Dermis blood vessel endothelial cell (primary cell): Measurements from ENCODE around the gene WSCD2. TPM values are rescaled to one million over a fixed set of nuclear protein-coding genes. Genes with fewer than 3 reads are reported as not detected.
"Not testable (repeated sequence)": the region's sequence is repeated elsewhere in the genome, so short reads cannot be mapped to it uniquely, and the experiment has no call there.

Experiments
- DNase-seq: peaks from one replicate; pipeline ENCODE4 v3.0.0; 2010
- total RNA-seq: library from RNA; depleted of rRNA; stranded (reverse); fragments of >200 nt; gene quantifications from 2 replicates; pipeline ENCODE4 v1.2.3, GENCODE V29; 2014

The WSCD2 gene
- total RNA-seq, 1 donor from 2014 or later = not detected

DNA sequence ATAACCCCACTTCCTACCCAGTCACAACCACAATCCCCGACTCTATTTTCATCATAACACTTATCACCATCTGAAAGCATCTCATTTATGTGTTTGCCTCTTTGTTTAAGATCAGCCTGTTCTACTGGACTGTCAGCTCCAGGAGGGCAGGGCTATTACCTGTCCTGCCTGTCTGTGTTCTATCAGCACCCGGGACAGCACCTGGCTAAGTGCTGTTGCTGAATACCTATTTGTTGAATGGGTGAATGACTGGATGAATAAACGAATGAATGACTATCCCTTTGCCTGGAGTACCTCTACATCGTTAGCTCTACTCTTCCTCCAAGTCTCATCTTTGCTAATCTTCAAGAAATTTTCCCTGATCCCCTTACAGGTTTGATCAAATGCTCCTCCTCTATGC, 69.0 kb downstream of the WSCD2 start:
- DNase-seq = no peak

GRCh38 chr12:108199106-108199505, 70.0 kb downstream of the WSCD2 start:
- no peak for DNase-seq

GRCh38 chr12:108201808-108202207, 72.7 kb downstream of the WSCD2 start:
- no peak for DNase-seq

DNA sequence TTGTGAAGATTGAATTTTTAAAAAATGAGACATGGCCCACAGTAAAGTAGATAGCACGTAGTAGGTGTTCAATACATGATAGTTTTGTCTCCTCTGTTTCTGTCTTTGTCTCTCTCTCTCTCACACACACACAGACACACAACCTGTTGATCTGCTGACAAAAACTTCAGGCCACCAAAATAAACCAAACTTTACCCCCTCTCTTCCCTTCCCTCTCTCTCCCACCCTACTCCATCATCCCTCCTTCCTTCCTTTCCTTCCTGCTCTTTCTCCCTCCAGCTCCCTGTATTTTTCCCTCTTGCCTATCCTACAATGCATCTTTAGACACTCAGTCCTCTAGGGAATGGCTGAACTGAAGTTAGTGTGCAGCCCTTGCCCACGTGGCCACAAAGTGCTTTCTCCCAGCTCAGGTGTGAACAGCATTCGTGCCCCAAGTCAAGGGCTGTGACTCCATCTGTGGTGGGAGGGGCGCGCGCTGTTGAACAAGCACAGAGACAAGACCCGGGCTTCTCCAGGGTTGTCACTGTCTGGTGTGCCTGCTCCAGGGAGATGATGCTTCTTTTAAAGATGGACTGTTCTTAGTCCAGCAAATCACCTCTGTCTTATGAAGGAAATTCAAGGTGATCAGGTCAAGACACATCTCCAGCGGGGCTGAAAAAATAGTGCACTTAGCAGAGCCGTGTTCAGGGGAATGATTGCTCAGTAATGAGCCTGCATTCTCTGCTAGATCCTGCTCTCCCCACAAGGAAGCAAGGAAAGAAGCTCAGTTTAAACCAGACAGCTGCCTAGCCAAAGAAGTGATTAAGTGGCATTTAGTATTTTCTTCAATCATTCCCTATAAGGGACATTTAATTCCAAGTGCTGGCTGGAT, 75.3 kb downstream of the WSCD2 start:
- no peak for DNase-seq

DNA sequence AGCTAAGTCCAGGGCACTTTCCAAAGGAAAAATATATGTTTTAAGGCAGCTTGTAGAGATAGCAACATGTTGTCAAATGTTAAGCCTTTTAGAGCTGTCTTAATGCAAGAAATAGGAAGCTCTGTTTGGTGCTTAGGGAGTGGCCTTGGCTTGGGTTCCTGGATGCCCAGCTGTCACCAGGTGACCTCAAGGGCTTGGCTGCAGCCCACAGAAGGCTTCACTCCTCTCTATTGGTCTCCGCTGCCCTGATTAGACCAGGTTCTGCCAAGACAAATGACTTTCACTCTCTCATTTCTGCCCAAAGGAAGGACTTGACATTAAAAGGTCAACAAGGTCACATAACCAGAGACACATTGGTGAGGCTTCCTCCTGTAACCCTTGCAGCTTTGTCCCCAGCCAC, 76.8 kb downstream of the WSCD2 start:
- DNase-seq = no peak

DNA sequence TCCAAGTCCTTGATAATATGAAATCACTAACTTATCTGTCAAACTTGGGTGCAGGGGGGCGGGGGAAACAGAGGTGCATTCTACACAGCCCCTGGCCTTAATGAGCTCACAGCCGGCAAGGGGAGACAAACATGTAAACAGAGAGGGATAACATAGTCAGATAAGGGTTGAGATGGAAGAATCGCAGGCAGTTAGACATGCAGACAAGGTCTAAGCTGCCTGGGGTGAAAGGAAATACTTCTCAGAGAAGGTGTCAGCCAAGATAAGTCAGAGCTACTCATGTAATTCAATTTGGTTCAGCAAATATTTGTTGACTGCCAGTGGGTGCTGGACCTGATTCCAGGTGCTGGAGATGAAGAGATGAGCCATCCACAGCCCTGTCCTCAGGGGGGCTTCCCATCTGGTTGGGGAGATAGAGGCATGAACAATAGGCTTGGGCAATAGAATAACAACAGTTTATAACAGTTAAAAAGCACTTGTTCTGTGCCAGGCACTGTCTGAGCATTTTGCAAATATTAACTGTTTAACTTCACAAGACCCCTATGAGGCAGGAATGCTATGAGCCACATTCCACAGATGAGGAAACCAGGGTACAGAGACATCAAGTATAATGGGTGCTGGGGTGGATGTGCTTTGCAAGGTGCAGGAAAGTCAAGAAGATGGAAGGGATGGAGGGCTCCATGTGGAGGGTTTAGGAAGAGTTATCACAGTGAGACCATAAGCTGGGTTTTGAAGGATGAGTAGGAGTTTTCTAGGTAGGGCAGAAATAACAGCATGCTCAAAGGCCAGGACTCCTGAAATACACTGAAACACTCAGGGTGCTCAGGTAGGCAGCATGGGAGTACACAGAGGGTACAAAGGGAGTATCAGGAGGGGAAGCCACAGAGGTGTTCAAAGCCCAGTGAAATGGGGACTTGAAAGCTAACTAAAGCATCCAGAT, 79.0 kb downstream of the WSCD2 start:
- no peak for DNase-seq

DNA sequence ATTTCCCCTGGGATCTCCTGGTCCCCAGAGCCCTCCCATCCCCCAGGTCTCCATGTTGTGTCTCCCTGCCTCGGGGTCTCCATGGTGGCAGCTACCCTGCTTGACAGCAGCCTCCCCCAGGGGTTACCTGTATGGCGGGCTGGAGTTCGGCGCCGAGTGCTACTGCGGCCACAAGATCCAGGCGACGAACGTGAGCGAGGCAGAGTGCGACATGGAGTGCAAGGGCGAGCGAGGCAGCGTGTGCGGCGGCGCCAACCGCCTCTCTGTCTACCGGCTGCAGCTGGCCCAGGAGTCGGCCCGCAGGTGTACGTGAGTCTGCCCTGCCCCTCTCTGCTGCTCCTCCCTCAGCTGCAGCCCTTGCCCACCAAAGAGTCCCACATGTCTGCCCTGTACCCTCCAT, 80.9 kb downstream of the WSCD2 start:
- DNase-seq = no peak

DNA sequence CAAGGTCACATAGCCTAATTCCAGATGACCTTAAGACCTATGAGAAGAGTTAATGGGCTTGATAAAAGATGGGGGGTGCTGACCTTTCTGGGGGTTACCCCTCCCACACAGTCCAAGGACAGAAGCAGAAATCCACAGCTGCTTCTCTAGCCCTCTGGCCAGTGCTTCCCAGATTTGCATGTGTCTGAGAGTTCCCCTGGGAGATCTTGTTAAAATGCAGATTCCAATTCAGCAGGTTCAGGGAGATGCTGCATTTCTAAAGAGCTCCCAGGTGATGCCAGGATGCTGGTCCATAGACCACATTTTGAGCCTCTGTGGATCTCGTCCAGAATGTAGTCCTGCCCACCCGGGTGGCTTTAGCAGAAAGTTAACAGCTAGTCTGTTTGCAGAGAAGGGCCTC, 82.1 kb downstream of the WSCD2 start:
- DNase-seq = no peak

- no peak for DNase-seq
These were observed 84.9 kb downstream of the WSCD2 start for GRCh38 chr12:108213871-108214445.

- DNase-seq = peak; percentile 46
These were observed 85.4 kb downstream of the WSCD2 start for GRCh38 chr12:108214486-108214885.

DNA sequence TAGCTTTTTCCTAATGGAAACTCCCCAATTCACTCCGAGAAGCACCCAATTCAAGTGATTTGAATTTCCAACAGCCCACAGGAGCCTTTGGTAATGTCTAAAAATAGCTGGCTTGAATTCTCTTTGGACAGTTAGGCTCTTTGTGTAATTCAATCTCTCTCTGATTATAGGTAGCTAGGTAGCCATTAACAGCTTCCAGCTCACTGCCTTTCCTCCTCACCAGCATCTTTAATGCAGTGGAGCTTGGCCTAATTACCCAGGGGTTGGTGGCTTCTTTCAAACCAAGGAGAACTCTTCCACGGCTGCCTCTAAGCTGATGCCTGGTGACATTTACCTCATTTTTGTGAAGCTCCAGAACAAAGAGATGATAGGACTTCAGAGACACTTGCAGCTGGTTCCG, 86.4 kb downstream of the WSCD2 start:
- no peak for DNase-seq

- DNase-seq = no peak
These were observed 89.8 kb downstream of the WSCD2 start for GRCh38 chr12:108218921-108219320.

GRCh38 chr12:108225101-108225500, 96.0 kb downstream of the WSCD2 start:
- not testable (repeated sequence) for DNase-seq

GRCh38 chr12:108226866-108227265, 97.8 kb downstream of the WSCD2 start:
- no peak for DNase-seq

DNA sequence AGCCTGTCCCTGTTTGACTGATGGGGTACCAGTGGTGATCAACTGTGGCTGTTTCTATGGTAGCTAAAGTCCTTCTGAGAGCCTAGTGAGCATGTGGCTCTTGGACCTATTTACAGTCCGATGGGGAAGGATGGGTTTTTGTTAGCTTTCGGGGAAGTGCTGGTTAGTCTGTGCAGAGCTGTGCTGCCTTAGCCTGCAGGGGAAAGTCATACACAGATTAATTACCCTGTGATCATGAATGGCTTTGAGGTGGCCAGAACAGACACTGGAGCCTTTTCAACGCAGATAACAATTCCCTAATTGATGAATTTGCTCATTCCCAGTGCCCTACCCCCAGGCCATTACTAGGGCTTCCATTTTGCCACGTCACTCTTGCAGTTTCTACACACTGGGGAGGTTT, 99.7 kb downstream of the WSCD2 start:
- no peak for DNase-seq

- DNase-seq = no peak
These were observed 102.2 kb downstream of the WSCD2 start for GRCh38 chr12:108231109-108231905.

GRCh38 chr12:108231909-108232434, 102.9 kb downstream of the WSCD2 start:
- DNase-seq = no peak

DNA sequence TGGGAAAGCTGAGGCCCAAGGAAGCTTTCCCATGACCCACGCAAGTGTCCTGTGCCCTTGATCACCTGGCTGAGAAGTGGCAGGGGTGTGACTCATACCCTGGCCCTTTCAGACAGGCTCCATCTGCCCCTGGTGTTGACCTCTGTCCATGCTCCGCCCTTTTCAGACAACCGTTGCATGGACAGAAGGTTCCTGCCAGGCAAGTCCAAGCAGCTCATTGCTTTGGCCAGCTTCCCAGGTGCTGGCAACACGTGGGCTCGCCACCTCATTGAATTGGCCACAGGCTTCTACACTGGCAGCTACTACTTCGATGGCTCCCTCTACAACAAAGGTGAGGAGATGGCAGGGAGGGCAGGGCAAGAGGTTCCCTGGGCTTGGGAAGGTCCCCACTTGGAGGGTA, 103.5 kb downstream of the WSCD2 start:
- no peak for DNase-seq

DNA sequence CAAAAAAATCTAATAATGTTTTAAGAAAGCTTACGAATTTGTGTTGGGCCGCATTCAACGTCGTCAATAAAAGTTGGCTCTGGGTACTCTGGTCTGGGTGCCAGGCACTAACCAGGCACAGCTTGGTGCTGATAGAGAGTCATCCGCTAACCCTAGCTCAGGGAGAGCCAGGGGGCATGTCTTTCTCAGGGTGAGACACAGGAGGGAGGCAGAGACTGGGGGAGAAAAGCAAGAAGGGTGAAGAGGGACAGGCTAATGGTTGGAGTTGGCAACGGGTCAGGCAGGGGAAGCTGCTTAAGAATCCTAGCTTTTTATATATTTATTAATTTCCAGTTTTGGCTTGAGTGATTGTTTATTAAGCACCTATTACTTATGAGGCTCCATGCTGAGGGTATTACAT, 105.1 kb downstream of the WSCD2 start:
- peak; percentile 35 for DNase-seq

DNA sequence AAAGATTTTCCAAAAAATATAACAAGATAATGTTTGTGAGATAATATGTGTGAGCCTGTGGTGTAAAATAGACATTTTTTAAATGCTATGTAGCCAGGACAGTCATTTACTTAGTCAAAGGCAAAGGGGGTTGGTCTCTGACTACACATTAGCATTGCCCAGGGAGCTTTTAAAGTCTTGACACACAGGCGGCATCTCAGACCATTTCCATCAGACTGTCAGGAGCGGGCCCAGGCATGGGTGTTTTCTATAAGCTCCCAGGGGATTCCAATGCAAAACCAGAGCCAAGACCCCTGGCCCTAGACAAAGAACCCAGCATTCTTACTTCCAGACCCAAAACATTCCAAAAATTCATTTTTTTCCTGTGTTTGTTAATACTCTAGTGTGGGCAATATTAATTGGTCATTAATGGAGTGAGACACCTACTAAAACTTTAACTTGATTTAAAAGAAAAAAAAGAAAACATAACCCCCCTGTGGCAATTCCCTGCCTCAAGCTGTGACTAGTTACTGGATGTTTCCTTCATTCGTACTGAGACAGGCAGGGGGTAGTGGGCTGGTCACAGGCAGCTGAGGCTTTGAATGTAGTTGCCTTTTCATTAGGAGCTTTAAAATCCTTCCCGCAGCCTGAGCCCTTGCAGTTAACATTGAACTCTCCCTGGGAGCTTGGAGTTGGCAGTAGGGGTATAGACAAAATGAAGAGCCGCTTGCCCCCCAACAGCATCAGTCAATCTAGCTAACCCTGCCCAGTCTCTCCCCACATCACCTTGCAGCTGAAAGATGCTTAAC, 106.3 kb downstream of the WSCD2 start:
- no peak for DNase-seq

GRCh38 chr12:108235985-108236263, 106.8 kb downstream of the WSCD2 start:
- DNase-seq = no peak

GRCh38 chr12:108236366-108236765, 107.3 kb downstream of the WSCD2 start:
- no peak for DNase-seq
